H1 (cell line): ENCODE measurements around the gene ANO6. TPM values are rescaled to one million over a fixed set of nuclear protein-coding genes. Genes with fewer than 3 reads are reported as not detected.

Experiments
- CTCF ChIA-PET: fragments of 300-600 bp; sonication (Branson Sonifier 250); formaldehyde crosslinking; loops from one replicate; lab custom pipeline; 2021; ENCODE audit not compliant: partially characterized antibody; lab: Charles Lee
- POLR2A ChIA-PET: fragments of 300-600 bp; sonication (Branson Sonifier 250); formaldehyde crosslinking; loops from one replicate; lab custom pipeline; 2021; ENCODE audit warnings: inconsistent platforms; ENCODE audit not compliant: partially characterized antibody; lab: Charles Lee
- DNase-seq, 2 experiments: peaks; one replicate each; pipeline versions ENCODE4 v3.0.0 to v3.0.0-alpha.2; 2010 to 2022; ENCODE audit warnings: low spot score in 2 of 2, low read depth in 1 of 2, mixed read lengths in 1 of 2
- FAIRE-seq: peaks from 2 replicates; lab custom pipeline; 2011; peaks lifted over from hg19 to GRCh38; lab: Jason Lieb, UNC
- H2AFZ ChIP-seq: 2 replicates; pipeline ENCODE4 v1.8.1; 2012; ENCODE audit warnings: low read length, inconsistent platforms
- H2AK5ac ChIP-seq: 2 replicates; pipeline ENCODE4 v1.6.1; 2013; ENCODE audit warnings: low read depth, low read length
- H2BK120ac ChIP-seq: replicated peaks from 2 replicates; pipeline ENCODE3; 2013; ENCODE audit warnings: low read depth, low read length, inconsistent platforms
- H2BK12ac ChIP-seq: 2 replicates; pipeline ENCODE4 v1.6.1; 2013; ENCODE audit warnings: low read depth, low read length
- H2BK15ac ChIP-seq: 2 replicates; pipeline ENCODE4 v1.6.1; 2013; ENCODE audit warnings: low read length
- H2BK20ac ChIP-seq: 2 replicates; pipeline ENCODE4 v1.6.1; 2013; ENCODE audit warnings: low read length
- H2BK5ac ChIP-seq: 2 replicates; pipeline ENCODE4 v1.6.1; 2013; ENCODE audit warnings: low read depth, low read length
- H3K14ac ChIP-seq: 2 replicates; pipeline ENCODE4 v1.6.1; 2013; ENCODE audit warnings: inconsistent platforms; ENCODE audit not compliant: insufficient read length
- H3K18ac ChIP-seq: 2 replicates; pipeline ENCODE4 v1.6.1; 2013; ENCODE audit warnings: low read length; ENCODE audit errors: extremely low read depth
- H3K23ac ChIP-seq: 2 replicates; pipeline ENCODE4 v1.6.1; 2013; ENCODE audit warnings: inconsistent platforms; ENCODE audit not compliant: insufficient read length
- H3K23me2 ChIP-seq: 2 replicates; pipeline ENCODE4 v1.6.1; 2013; ENCODE audit warnings: low read depth, low read length
- H3K27ac ChIP-seq: 2 replicates; pipeline ENCODE4 v1.6.1; 2011; ENCODE audit warnings: low read depth, low read length, inconsistent platforms
- H3K27me3 ChIP-seq, 4 experiments: replicated peaks in 1 of 4; 1 replicate in 1 of 4; 2 replicates in 3 of 4; pipeline versions ENCODE4 v1.6.1 to v1.8.1; 2011 to 2013; ENCODE audit warnings: low read length in 3 of 4, mild to moderate bottlenecking in 3 of 4, inconsistent platforms in 2 of 4, mixed read lengths in 2 of 4, moderate library complexity in 1 of 4; ENCODE audit not compliant: control insufficient read depth in 3 of 4, insufficient read depth in 3 of 4; ENCODE audit errors: extremely low read depth in 1 of 4
- H3K36me3 ChIP-seq, 4 experiments: 2 replicates each; pipeline versions ENCODE4 v1.6.1 to v1.8.1; 2011 to 2013; ENCODE audit warnings: mild to moderate bottlenecking in 4 of 4, low read length in 3 of 4, moderate library complexity in 2 of 4, control low read depth in 1 of 4, inconsistent platforms in 1 of 4; ENCODE audit not compliant: insufficient read depth in 4 of 4, control insufficient read depth in 2 of 4
- H3K4ac ChIP-seq: replicated peaks from 2 replicates; pipeline ENCODE3; 2013; ENCODE audit warnings: low read length, low read depth, mixed read lengths, inconsistent platforms; ENCODE audit not compliant: insufficient read length
- H3K4me1 ChIP-seq, 4 experiments: replicated peaks in 1 of 4; 1 replicate in 1 of 4; 2 replicates in 3 of 4; pipeline versions ENCODE4 v1.6.1 to v1.8.1; 2011 to 2013; ENCODE audit warnings: low read length in 3 of 4, inconsistent platforms in 2 of 4, mixed read lengths in 1 of 4; ENCODE audit not compliant: insufficient read depth in 4 of 4, control insufficient read depth in 3 of 4
- H3K4me2 ChIP-seq, 2 experiments: 2 replicates each; pipeline versions ENCODE4 v1.6.1 to v1.8.1; 2011 to 2013; ENCODE audit warnings: low read depth in 2 of 2, low read length in 2 of 2, control low read depth in 1 of 2, inconsistent platforms in 1 of 2, mild to moderate bottlenecking in 1 of 2; ENCODE audit not compliant: insufficient read depth in 1 of 2
- H3K4me3 ChIP-seq, 4 experiments: fragments of 200-600, 300-600 bp in 1 of 4; sonication (generic), shearing (Covaris generic), sonication (Bioruptor Twin) in 1 of 4; 2 replicates each; pipeline versions ENCODE4 v1.5.1 to v1.8.1; 2011 to 2016; ENCODE audit warnings: low read length in 4 of 4, low read depth in 3 of 4, control low read depth in 2 of 4, inconsistent platforms in 2 of 4, mild to moderate bottlenecking in 2 of 4, mixed read lengths in 1 of 4, moderate library complexity in 1 of 4; ENCODE audit not compliant: insufficient read depth in 2 of 4; ENCODE audit errors: extremely low read depth in 1 of 4
- H3K56ac ChIP-seq: replicated peaks from 2 replicates; pipeline ENCODE3; 2013; ENCODE audit warnings: low read depth, mild to moderate bottlenecking, mixed read lengths, low read length, inconsistent platforms; ENCODE audit not compliant: insufficient read length
- H3K79me1 ChIP-seq: 2 replicates; pipeline ENCODE4 v1.6.1; 2013; ENCODE audit warnings: low read depth, low read length, control low read depth
- H3K79me2 ChIP-seq, 2 experiments: 2 replicates each; pipeline versions ENCODE4 v1.6.1 to v1.8.1; 2012 to 2013; ENCODE audit warnings: low read length in 2 of 2, mild to moderate bottlenecking in 2 of 2, inconsistent platforms in 1 of 2; ENCODE audit not compliant: insufficient read depth in 2 of 2, control insufficient read depth in 1 of 2
- H3K9ac ChIP-seq, 4 experiments: replicated peaks in 1 of 4; 1 replicate in 1 of 4; 2 replicates in 3 of 4; pipeline versions ENCODE4 v1.6.1 to v1.8.1; 2011 to 2013; ENCODE audit warnings: low read depth in 3 of 4, low read length in 3 of 4, control low read depth in 2 of 4, mild to moderate bottlenecking in 2 of 4, moderate library complexity in 2 of 4, inconsistent platforms in 1 of 4; ENCODE audit errors: extremely low read depth in 1 of 4
- H3K9me3 ChIP-seq, 2 experiments: 2 replicates each; pipeline versions ENCODE4 v1.6.1 to v1.8.1; 2012 to 2013; ENCODE audit warnings: mild to moderate bottlenecking in 2 of 2, moderate library complexity in 2 of 2, control low read depth in 1 of 2, inconsistent platforms in 1 of 2, low read depth in 1 of 2, low read length in 1 of 2, mixed read lengths in 1 of 2; ENCODE audit not compliant: insufficient read depth in 2 of 2
- H4K20me1 ChIP-seq, 2 experiments: replicated peaks in 1 of 2; 2 replicates each; pipeline versions ENCODE3 to v1.8.1; 2011 to 2013; ENCODE audit warnings: inconsistent platforms in 2 of 2, low read length in 2 of 2, mild to moderate bottlenecking in 1 of 2; ENCODE audit not compliant: insufficient read depth in 2 of 2, control insufficient read depth in 1 of 2
- H4K5ac ChIP-seq: 2 replicates; pipeline ENCODE4 v1.6.1; 2013; ENCODE audit warnings: low read length, low read depth, mixed read lengths, inconsistent platforms; ENCODE audit not compliant: insufficient read length
- H4K8ac ChIP-seq: 2 replicates; pipeline ENCODE4 v1.8.0; 2013; ENCODE audit warnings: mild to moderate bottlenecking, moderate library complexity, low read length, inconsistent platforms; ENCODE audit not compliant: insufficient read depth; ENCODE audit errors: extremely low read depth
- H4K91ac ChIP-seq: replicated peaks from 2 replicates; pipeline ENCODE3; 2013; ENCODE audit warnings: low read length, mixed read lengths, inconsistent platforms; ENCODE audit not compliant: insufficient read length
- EGR1 ChIP-seq: IDR thresholded peaks from 2 replicates; pipeline ENCODE4 v1.6.1; 2011; ENCODE audit warnings: low read depth, low read length, borderline replicate concordance
- GTF2F1 ChIP-seq: IDR thresholded peaks from 2 replicates; pipeline ENCODE4 v1.6.1; 2012; ENCODE audit warnings: low read depth, low read length, improper control_type of control experiment, borderline replicate concordance
- HDAC2 ChIP-seq, 2 experiments: fragments of 300-600 bp in 1 of 2; sonication (generic) in 1 of 2; IDR thresholded peaks; 2 replicates each; pipeline ENCODE4 v1.6.1; 2011 to 2012; ENCODE audit warnings: low read depth in 2 of 2, low read length in 2 of 2, mild to moderate bottlenecking in 2 of 2, moderate library complexity in 2 of 2, borderline replicate concordance in 1 of 2, inconsistent platforms in 1 of 2
- HDAC6 ChIP-seq: IDR thresholded peaks from one replicate; pipeline ENCODE4 v1.7.1; 2012; ENCODE audit warnings: low read depth, mild to moderate bottlenecking, inconsistent platforms, low read length, moderate library complexity
- JUND ChIP-seq: IDR thresholded peaks from 2 replicates; pipeline ENCODE4 v1.6.1; 2011; ENCODE audit warnings: mild to moderate bottlenecking, improper control_type of control experiment, low read length
- KDM1A ChIP-seq: fragments of 200-600, 300-600 bp; sonication (generic); IDR thresholded peaks from 2 replicates; pipeline ENCODE4 v1.7.1; 2016; ENCODE audit warnings: mild to moderate bottlenecking, low read length, borderline replicate concordance
- NANOG ChIP-seq: IDR thresholded peaks from 2 replicates; pipeline ENCODE4 v1.6.1; 2011; ENCODE audit warnings: low read length, low read depth, mild to moderate bottlenecking, inconsistent platforms; ENCODE audit not compliant: insufficient read depth, poor library complexity, severe bottlenecking
- NRF1 ChIP-seq: IDR thresholded peaks from 2 replicates; pipeline ENCODE4 v1.6.1; 2011; ENCODE audit warnings: mild to moderate bottlenecking, low read depth, low read length, improper control_type of control experiment
- SRF ChIP-seq: IDR thresholded peaks from 2 replicates; pipeline ENCODE4 v1.6.1; 2011; ENCODE audit warnings: mild to moderate bottlenecking, low read depth, low read length, moderate library complexity
- TEAD4 ChIP-seq: IDR thresholded peaks from 2 replicates; pipeline ENCODE4 v1.6.1; 2012; ENCODE audit warnings: low read depth, low read length, inconsistent platforms, mixed read lengths
- WGBS, 2 experiments: shearing (Covaris generic) in 1 of 2; methylation state at CpG; one replicate each; pipeline versions ENCODE4 v1.1.6 to v1.1.7; 2013 to 2015; ENCODE audit warnings: low lambda C conversion rate in 2 of 2, mixed read lengths in 2 of 2, inconsistent platforms in 1 of 2, low coverage in 1 of 2, missing lambda C conversion rate in 1 of 2; ENCODE audit not compliant: insufficient replicate concordance in 2 of 2, insufficient coverage in 1 of 2, insufficient read length in 1 of 2; ENCODE audit errors: extremely low coverage in 1 of 2, missing lambda C conversion rate in 1 of 2; 5-methylcytosine and 5-hydroxymethylcytosine counted together
- polyA plus RNA-seq, 7 experiments: library from polyadenylated mRNA; depleted of rRNA in 3 of 7; stranded (reverse) in 5 of 7; unstranded in 2 of 7; fragments of >200 nt in 5 of 7; fragments of 200-250 nt in 2 of 7; gene quantifications; 1 replicate in 5 of 7; 2 replicates in 1 of 7; 4 replicates in 1 of 7; pipeline versions ENCODE4 v1.2.1 to v1.2.3, GENCODE V29; 2011 to 2013; ENCODE audit warnings: missing spikeins in 2 of 7, mixed read lengths in 2 of 7
- total RNA-seq: library from RNA; stranded (reverse); fragmentation: NEBNext Ultra II Directional; extraction: Animal tissue kit (Norgen Biotek cat#: 25700); gene quantifications from 2 replicates; pipeline ENCODE4 v1.2.1, GENCODE V29; 2021
- TF ChIP-seq, protein P1 (sequence below): IDR thresholded peaks from 2 replicates; pipeline ENCODE4 v1.6.1; 2012; ENCODE audit warnings: inconsistent platforms
- TF ChIP-seq, protein P2 (sequence below): IDR thresholded peaks from 2 replicates; pipeline ENCODE4 v1.6.1; 2012; ENCODE audit warnings: low read length, inconsistent platforms

ANO6 gene
- total and polyA plus RNA-seq, 2 of the 8 experiments (the other 6 are each of a cell fraction or from before 2014, with no cell fraction given): 15.1 to 39.7 TPM

DNA sequence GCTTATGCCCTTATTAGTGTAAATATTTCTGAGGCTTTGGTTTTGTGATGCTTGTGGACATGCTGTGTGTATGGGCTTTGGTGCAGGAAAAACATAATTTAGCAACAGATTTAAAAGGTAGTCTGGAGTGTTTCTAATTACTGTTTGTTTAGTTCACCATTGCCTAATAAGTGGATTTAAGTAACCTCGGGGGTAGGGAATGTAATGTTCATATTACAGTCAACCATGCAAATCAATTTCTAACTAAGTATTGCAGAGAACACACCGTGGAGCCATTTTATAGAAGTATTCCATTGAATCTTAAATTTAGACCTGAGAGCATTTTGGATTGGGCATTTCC lies 53.5 kb downstream of the ANO6 start:
- Histone ChIP-seq H3K9me3 (no peaks in the 10 kb centered on the region), H3K27me3 (no peaks in the 10 kb centered on the region), H2AK5ac (no peak overlapping the region), H2BK12ac (no peak overlapping the region), H2BK5ac (no peak overlapping the region), H3K14ac (no peak overlapping the region), H4K91ac (no peak overlapping the region), H2BK20ac (no peak overlapping the region), H3K79me2 (peaks cover 0 to 34% of the 10 kb centered on the region in 2 experiments; a peak in 2 of 4 replicates), H3K56ac (no peak overlapping the region), H4K20me1 (peaks cover 0 to 1% of the 10 kb centered on the region in 2 experiments), H4K8ac (no peak overlapping the region), H3K4me2 (no peak overlapping the region), H2BK15ac (no peak overlapping the region), H3K36me3 (no peaks in the 10 kb centered on the region), H3K9ac (no peak overlapping the region), H3K4me1 (peaks cover 0 to 11% (median 4%) of the 10 kb centered on the region in 4 experiments; a peak in 3 of 7 replicates), H3K27ac (no peak overlapping the region), H2AFZ (no peak overlapping the region), H4K5ac (no peak overlapping the region), H3K4ac (no peak overlapping the region), H3K79me1 (no peaks in the 10 kb centered on the region; the same call in none of the 2 replicates), H3K4me3 (no peak overlapping the region), H2BK120ac (no peak overlapping the region), H3K18ac (no peak overlapping the region), H3K23ac (no peak overlapping the region), H3K23me2 (no peaks in the 10 kb centered on the region)
- DNase-seq: no peak
- POLR2A ChIA-PET: interaction anchor here (1.1 to 1.6 kb wide), 2 partner anchors 21 to 52 kb away, joined by 3 read pairs; no protein-coding TSS in a partner anchor
- 89% methylated on average over 2 of the region's 2 CpGs; no CpG with 5 or more reads in 1 of the 2 experiments for WGBS, 2 experiments
- CTCF ChIA-PET: interaction anchor here (0.5 to 2.6 kb wide), 22 partner anchors 9 to 678 kb away, joined by 3 to 16 read pairs (median 4); partner anchors contain the start of gene ANO6
- no peak for FAIRE-seq
- TF ChIP-seq EGR1: no peak
- no peak for TF ChIP-seq SRF
- TF ChIP-seq GTF2F1: no peak
- TF ChIP-seq, protein P1, sequence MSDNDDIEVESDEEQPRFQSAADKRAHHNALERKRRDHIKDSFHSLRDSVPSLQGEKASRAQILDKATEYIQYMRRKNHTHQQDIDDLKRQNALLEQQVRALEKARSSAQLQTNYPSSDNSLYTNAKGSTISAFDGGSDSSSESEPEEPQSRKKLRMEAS: no peak
- no peak for TF ChIP-seq JUND
- no peak for TF ChIP-seq HDAC6
- TF ChIP-seq KDM1A: no peak
- no peak for TF ChIP-seq TEAD4
- TF ChIP-seq, protein P2, sequence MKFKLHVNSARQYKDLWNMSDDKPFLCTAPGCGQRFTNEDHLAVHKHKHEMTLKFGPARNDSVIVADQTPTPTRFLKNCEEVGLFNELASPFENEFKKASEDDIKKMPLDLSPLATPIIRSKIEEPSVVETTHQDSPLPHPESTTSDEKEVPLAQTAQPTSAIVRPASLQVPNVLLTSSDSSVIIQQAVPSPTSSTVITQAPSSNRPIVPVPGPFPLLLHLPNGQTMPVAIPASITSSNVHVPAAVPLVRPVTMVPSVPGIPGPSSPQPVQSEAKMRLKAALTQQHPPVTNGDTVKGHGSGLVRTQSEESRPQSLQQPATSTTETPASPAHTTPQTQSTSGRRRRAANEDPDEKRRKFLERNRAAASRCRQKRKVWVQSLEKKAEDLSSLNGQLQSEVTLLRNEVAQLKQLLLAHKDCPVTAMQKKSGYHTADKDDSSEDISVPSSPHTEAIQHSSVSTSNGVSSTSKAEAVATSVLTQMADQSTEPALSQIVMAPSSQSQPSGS: no peak
- TF ChIP-seq NRF1: no peak
- TF ChIP-seq HDAC2 (IDR thresholded peaks at IDR 0.05; ENCODE audit: borderline replicate concordance in 1 of 2, low read depth in 2 of 2, low read length in 2 of 2): no peak
- TF ChIP-seq NANOG: no peak
